Measurements from ENCODE around the gene HAPSTR1.

The HAPSTR1 gene

DNA sequence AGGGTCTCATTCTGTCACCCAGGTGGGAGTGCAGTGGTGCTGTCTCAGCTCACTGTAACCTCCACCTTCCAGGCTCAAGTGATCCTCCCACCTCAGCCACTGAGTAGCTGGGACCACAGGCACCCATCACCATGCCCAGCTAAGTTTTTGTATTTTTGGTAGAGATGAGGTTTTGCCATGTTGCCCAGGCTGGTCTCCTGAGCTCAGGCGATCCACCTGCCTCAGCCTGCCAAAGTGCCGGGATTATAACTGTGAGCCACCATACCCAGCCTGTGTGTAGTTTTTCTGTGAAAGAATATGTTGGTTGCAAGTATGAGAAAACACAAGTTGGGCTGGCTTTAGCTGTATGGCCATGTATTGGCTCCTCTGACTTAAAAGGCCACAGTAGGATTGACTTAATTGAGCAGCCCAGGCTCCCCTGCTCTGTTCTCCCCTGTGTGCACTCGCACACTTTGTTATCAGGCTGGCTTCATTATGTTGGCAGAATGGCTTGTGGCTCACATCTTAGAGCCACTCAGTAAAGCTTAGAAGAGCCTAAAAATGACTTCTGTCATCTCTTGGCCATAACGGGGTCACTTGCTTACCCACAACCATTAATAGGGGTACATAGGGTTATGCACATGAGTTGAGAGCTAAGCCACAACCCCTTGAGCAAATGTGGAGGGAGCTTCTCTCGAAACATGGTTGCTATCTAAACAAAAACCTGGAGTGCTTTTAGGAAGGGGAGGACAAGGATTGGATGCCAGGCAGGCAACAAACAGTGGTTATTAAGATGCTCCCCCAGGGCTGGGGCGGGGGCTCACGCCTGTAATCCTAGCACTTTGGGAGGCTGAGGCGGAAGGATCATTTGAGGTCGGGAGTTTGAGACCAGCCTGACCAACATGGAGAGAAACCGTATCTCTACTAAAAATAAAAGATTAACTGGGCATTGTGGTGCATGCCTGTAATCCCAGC, 6.1 kb downstream of the HAPSTR1 start:
- no peak for DNase-seq

DNA sequence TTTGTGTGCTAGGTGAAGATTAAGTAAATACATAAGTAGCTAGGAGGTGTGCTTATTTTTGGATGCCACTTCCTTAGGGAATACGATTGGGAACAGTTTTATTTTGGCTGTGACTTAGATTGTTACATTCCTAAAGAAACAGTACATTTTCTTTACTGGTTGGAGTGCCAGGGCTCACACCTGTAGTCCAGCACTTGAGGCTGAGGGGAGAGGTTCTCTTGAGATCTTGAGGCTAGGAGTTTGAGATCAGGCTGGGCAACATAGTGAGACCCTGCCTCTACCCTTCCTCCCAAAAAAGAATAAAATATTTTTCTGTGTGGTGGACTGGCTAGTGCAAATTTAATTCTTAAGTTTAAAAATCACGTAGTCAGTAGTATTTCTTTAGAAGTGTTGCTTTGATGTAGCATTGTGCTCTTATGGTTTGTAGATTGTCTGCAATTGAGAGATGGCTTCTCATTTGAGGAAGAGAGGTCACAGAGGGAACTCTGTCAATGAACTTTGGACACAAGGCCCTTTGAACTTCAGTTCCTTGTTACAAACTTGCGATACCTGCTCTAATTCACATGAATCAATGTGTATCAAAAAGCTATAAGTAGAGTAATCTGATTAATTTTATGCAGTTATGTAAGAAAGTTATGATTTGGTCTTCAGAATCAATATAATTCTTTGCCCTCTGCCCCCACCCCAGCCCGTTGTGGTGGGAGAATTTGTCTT, 7.1 kb downstream of the HAPSTR1 start:
- no peak for DNase-seq

DNA sequence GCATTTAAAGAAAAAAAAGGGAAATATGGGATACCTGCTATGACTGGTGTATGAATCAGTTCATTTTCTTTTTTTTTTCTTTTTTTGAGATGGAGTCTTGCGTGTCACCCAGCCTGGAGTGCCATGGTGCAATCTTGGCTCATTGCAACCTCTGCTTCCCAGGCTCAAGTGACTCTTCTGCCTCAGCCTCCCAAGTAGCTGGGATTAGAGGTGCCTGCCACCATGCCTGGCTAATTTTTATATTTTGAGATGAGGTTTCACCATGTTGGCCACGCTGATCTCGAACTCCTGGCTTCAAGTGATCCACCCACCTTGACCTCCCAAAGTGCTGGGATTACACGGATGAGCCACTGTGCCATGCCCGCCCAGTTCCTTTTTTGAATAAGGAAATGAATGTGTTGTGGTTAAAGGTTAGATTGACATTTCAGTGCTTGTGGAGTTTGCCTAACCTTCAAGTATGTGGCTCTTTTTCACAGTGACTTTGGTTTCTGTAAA, 7.7 kb downstream of the HAPSTR1 start:
- peak in 1 of 5 donors; percentile 16 for DNase-seq

DNA sequence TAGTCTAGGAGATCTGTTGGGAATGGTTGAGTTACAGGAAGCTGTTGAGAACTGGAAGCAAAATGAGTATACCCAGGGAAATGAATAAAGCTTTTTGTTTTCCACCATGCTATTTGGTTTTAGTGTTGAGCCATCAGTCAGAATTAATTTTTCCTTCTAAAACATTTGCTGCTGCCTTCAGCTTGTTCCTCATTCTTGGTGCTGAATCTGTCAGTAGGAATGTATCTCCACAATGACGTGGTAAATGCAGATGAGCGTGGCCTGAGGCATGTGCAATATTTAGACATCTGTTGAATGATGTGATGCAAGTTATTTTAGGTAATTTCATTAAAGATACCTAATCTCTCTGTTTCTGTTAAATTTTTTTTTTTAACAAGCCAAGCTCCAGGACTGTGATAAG, 10.9 kb downstream of the HAPSTR1 start:
- no peak for DNase-seq

DNA sequence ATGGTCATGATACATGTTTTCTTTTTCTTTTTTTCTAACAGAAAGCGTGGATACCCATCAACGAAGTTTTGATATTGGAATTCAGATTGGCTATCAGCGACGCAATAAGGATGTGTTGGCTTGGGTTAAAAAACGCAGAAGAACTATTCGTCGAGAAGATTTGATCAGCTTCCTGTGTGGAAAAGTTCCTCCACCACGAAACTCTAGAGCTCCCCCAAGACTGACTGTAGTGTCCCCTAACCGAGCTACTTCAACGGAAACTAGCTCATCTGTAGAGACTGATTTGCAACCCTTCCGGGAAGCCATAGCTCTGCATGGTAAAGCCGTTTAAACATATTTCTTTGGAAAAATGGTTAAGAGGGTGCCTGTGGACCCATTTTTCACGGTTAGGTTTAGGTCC, 11.5 kb downstream of the HAPSTR1 start:
- peak in 1 of 5 donors; percentile 31 for DNase-seq

DNA sequence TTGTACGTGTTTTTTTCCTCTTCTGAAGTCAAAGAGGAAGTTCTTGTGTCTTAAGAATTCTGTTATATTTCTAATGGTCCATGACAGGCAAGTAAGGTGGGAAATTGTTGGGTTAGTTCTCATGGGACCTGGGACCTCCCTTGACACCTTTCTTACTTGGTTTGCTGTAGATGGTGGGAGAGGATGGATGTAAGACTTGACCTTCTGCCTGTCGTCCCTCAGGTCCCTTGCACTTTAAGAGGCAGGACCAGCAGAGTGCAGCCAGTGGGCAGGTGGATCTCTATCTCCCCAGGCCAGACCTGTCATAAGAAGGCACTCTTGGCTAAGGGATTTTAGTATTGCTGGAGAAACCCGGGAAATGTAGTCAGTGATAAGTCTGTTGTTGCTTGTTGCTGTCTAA, 12.1 kb downstream of the HAPSTR1 start:
- DNase-seq = no peak

DNA sequence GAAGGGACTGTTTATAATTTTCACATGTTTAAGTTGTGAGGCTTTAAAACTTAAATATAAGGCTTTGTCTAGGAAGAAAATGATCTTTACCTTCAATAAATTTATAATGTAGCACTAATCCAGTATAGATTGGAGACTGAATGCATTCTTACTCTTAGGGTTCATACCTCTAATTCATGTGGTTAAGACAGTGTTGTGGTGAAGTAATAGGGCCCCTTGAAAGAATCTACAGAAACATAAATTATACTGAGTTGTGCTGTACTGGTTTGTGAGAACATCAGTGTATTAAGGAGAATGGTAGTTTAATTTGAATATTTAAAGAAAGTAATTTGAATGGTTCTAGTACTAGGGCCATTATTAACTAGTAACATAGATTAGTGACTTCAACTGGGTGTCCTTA, 13.7 kb downstream of the HAPSTR1 start:
- no peak for DNase-seq

DNA sequence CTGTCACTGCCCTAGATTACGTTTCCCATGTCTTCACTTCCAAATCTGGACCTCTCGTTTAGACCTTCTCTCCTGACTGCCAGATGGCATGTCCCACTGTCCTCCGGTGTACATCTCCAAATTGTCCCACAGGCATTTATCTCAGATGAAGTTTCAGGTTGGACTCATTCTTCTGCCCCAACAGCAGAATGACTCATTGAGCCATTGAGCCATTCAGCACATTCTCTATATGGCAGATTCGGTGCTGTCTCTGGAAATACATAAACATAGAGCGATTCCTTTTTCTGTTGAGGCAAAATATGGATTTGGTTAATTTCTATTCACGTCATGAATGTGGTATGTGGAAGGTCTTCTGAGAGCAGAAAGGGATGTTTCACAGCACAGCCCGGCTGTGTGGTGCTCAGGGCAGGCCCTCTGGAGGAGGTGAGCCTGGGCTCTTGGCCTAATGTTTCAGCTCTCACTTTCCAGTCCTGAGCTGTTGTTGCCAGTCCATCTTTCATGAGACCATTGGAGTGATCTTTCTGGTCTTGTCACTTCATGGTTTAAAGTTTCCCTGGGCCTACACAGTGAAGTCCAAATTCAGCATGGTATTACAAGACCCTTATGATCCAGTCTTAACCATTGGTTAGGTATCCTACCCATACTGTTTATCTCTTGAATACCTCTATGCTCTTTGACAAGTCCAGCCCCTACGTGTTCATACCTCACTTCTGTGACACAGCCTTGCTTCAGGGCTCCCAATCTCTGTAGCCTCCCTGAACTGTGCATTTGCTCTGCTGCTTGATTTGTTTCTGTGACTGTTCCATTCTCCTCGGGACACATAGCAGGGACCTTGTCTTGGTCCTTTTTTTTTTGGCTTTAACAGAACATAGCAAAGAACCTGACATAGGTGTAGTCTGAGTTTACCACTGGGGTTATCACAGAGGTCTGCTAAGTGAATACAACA, 15.9 kb downstream of the HAPSTR1 start:
- no peak for DNase-seq

DNA sequence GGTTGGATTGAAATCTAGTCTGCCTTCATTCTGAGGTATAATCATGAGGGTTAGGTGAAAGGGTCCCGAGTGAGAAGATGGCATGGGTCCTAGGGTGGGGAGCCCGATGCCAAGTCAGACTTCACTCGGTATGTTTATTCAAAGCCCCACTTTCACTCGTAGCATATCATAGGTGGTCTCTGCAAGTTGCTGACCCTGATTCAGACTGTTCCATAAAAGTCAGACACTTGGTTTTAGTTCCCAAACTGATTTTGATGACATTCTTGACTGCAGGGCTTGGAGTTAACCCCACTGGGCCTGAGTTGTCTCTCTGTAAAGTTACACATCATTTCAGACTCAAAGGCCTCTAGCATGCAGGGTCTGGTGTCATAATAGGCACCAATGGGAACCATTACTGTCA, 17.8 kb downstream of the HAPSTR1 start:
- DNase-seq = no peak

DNA sequence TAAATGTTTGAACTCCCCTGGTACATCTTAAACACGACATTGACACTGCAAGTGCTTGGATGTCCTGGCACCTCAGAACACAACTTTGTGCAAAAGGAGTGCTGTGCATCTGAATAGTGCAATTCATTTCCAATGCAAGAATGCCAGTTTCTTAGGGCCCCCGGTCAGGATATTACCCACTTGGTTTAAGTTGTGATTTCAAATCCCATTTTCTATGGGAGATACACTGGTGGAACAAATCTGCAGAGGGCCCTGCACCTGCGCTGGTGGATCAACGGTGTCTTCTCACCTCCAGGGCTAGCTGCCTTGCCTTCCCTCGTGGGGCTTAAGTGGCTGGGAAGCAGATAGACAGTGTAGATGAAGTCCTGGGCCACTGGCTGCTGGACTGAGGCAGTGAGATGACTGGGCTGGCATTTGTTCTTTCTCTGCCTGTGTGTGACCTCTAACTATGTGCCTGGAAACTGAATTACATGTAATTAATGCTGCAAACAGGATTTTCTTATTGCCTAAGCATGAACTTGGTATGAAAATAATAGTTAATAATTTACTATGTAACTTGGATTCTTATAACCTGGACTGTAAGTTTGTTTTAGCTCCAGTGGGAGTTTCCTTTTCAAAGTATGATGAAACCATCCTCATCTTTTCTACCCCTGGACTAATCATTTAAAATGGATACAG, 20.9 kb downstream of the HAPSTR1 start:
- DNase-seq = no peak

DNA sequence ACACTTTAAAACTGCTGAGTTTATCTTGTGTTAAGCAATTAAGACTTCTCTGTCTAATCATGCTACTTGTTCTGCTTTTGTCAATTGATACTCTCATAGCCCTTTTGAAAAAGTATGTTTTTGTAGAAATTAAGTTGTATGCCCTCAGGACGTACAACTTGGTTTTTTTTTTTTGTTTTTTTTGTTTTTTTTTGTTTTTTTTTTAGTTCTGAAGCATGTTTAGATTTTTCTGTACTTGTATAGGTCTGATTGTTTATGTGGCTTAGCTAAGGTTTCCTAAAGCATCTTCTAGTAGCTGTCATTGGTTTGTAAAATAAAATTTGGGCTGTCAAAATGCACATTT, 21.4 kb downstream of the HAPSTR1 start:
- no peak for DNase-seq

DNA sequence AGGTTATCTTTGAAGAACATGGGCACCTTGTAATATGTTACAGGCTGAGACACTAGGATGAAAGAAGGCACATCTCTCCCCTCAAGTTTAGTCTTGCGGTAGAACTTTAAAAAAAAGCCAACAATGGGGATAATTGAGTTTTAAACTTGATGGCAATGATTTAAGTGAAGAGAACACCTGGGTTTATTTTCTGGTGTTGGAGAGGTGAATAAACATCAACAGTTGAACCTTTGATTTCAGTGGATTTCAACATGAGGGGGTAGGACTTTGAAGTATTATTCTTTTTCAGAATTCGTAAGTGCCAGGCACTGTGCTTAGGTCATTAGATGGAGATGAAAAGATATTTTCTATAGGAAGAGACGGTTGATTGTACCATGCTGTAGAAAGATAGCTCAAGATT, 22.3 kb downstream of the HAPSTR1 start:
- DNase-seq = no peak

DNA sequence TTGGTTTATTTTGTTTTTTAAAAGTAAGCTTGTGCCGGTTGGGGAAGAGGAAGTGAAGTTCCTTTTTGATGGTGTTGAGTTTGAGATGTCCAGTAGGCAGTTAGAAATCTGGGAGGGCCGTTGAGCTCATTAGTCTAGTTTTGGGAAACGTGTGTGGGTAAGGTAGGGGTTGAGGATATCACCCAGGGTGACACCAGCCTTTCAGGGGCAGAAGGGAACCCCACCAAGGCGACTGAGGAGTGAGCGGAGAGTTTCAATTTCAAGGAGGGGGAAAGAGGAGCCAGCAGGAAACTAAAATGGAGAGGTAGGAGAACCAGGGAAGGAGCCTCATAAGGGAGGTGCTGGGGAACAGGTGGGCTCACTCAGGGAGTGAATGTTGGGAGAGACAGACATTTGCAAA, 22.7 kb downstream of the HAPSTR1 start:
- DNase-seq = no peak

DNA sequence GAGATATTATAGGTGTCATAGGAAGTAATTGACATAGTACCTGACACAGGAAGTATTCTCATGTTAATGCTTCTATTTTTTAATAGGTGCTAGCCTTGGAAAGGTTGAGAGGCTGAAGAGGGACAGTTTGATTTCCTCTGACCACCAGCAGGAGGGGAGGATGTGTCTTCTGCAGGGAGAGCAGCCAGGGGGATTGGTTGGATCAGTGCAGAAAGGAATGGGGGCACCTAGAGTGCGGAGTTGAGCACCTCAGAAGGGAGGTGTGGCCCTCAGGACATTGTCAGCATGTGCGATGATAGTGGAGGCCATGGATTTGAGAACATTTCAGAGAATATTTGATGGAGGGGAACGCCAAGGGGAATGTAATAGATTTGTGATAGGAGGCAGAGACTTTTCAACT, 23.4 kb downstream of the HAPSTR1 start:
- DNase-seq = no peak

DNA sequence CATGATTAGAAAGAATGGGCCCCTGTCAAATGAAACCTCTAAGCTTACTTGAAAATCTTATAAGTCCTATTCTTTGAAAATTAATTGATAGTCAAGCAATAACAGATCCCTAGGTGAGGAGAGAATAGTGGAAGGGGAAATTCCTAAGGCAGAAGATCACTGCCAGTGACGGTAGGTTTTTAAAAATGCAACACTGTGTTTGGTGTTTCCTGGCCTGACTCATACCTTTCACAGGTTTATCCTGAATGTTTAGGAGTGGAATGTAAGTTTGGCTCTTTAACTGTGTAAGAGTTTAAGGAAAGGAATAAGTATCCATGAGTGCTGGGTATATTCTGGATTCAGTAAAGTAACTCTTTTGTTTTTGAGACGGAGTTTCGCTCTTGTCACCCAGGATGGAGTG, 23.8 kb downstream of the HAPSTR1 start:
- DNase-seq = no peak

DNA sequence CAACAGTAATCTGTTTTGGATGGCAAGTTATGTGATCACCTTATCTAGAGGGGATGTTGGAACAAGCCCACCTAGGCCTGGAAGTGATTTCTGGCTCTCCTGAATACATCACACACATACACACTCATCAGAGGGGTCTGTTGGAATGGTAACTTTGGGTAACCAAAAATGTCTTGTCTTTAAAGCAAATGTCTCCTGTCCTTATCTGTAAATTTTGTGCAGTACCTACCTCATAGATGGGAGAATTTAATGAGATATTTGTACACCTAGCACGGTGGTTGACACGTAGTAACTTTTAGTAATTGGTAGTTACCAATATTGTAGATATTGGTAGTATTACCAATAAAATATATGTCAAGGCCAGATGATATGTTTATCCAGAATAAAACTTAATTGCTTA, 24.7 kb downstream of the HAPSTR1 start:
- no peak for DNase-seq

DNA sequence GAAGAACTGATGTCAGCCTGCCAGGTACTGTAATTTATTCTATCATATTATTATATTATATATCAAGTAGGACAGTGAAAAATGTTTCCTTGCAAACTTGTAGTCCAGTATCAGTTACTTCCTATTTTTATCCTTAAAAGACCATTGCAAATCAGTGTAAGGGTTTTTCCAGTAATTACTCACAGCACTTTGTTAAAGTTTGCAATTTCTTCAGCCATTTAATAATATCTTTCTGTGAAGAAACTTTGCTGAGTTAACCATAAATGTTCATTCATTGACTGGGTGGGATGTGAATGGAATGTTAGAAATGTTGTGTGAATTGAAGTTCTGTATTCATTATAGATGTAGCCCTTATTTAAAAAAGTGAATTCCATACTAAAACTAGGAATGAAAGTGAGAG, 26.7 kb downstream of the HAPSTR1 start:
- no peak for DNase-seq

DNA sequence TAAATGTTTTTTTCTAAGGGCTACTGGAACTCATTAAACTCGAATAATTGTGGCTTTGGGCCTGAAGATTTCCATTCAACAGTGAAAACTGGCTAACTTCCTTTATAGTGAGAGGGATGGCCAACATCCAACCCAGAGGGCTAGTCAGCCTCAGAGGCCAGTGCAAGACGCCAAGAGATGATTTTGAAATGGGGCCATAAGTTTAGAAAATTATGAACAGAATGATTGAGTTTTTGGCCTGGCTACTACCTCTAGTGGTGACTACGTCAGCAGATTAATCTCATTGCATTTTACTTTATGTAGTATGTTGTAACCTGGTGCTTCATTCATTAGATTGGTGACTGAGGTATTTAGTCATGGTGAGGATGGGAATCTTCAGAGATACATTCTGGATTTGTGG, 28.4 kb downstream of the HAPSTR1 start:
- no peak for DNase-seq

DNA sequence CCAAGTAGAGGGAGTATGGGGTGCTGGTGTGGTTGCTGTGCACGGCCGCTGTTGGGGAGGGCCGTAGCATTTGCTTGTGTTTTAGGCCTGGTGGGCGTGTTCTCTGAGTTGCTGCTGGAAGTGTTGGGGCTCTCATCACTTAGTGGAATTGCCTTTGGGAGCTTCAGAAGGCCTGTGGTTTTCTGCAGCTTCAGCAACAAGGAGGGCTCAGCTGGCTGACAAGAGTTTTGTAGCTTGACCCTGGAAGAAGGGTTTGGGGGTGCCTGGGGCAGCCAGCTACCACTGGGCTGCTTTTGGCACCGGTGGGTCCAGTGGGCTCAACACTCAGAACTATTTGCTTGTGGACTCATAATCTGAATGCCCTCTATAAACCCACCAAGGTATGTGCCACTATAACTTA, 30.9 kb downstream of the HAPSTR1 start:
- DNase-seq = no peak

DNA sequence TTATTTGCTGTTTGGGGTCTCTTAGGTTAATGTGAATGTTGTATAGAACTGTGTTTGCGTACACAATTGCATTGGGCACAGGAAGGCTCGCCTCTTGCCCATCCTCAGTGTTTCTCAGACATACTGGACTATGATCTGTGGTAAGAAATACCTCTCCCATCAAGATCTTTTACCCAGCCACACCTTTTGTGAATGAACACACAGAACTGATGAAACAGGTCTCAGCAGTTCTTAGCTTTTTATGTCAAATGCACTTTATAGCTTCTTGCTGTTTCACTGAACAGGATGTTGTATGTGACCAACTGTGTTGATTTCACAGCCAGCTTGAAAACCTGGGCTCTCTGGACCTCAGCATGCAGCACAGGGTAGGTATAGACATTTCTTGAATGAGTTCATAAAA, 31.5 kb downstream of the HAPSTR1 start:
- DNase-seq = no peak

DNA sequence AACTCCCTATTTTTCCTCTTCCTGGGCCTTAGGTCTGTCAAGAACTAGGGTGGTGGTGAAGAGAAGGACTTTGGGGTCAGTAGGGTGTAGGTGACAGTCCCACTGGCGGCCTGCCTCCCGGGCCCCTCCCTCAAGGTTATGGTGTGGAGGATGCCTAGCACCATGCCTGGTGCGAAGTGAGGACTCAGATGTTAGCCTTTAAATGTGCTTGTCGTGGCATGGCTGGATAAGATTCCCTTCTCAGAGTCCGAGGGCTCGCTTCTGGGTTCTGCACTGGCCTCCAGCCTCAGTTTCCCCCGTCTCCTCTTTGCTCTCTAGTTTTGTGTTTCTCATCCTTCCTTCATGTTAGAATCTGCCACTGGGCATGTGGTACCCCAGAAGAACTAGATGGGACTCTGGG, 32.0 kb downstream of the HAPSTR1 start:
- DNase-seq = no peak

DNA sequence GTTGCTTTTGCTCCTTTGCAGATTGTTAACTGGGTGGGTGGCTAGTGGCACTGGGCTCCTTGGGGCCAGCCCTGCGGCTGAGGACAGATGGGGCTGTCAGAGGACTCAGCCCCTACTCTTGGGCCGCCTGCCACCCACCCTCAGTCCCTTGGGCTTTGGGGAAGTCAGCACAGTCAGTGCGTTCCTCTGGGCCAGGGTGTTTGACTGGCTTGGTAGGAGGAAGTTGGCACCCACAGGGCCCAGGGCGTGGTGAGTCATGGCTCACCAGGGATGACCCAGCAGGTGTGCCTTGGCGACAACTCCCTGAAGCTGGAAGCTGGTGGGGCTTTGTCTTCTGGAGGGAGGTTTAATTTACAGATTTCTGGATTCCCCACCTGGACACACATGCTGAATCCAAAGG, 32.4 kb downstream of the HAPSTR1 start:
- no peak for DNase-seq

All from T-helper 1 cell (primary cell).